K562 (cell line): ENCODE data around the gene ELMO1.

Experiments
- ATF1 ChIP-seq, 2 experiments: fragments of 450-650 bp in 1 of 2; IDR thresholded peaks; 2 replicates each; pipeline ENCODE4 v1.6.1; 2016; ENCODE audit warnings: missing compliant biosample characterization in 1 of 2, missing genetic modification characterization in 1 of 2
- DIDO1 ChIP-seq: fragments of 450-650 bp; IDR thresholded peaks from 2 replicates; pipeline ENCODE4 v1.6.1; 2016; ENCODE audit warnings: low read depth, missing biosample characterization, missing genetic modification characterization
- ELF4 ChIP-seq: fragments of 450-650 bp; formaldehyde crosslinking; IDR thresholded peaks from 2 replicates; pipeline ENCODE4 v1.4.0; 2022; ENCODE audit warnings: missing genetic modification characterization
- KDM1A ChIP-seq, 2 experiments: fragments of 450-650 bp; IDR thresholded peaks; 2 replicates each; pipeline ENCODE4 v1.6.1; 2016; ENCODE audit warnings: mild to moderate bottlenecking in 2 of 2
- ZNF707 ChIP-seq: fragments of 250-450 bp; sonication (Bioruptor Pico); conservative IDR thresholded peaks from 2 replicates; pipeline ENCODE4 v1.8.0; 2022; ENCODE audit warnings: inconsistent platforms, mild to moderate bottlenecking, moderate library complexity
- ZNF785 ChIP-seq: fragments of 250-450 bp; sonication (Bioruptor Pico); IDR thresholded peaks from 2 replicates; pipeline ENCODE4 v1.4.0; 2020; ENCODE audit warnings: mild to moderate bottlenecking
- TF ChIP-seq, protein P1 (sequence below), 3 experiments: IDR thresholded peaks in 2 of 3; conservative IDR thresholded peaks in 1 of 3; 2 replicates each; pipeline ENCODE4 v1.5.1; 2011 to 2012; ENCODE audit warnings: low read length in 3 of 3, mild to moderate bottlenecking in 3 of 3, control low read depth in 2 of 3, improper control_type of control experiment in 1 of 3, inconsistent platforms in 1 of 3, low read depth in 1 of 3, mixed read lengths in 1 of 3, moderate library complexity in 1 of 3; ENCODE audit not compliant: insufficient read depth in 2 of 3
- TF ChIP-seq, protein P2 (sequence below): sonication (generic); formaldehyde crosslinking; IDR thresholded peaks from 2 replicates; pipeline ENCODE4 v1.4.0; 2020; ENCODE audit warnings: mild to moderate bottlenecking, missing genetic modification reagents
- TF ChIP-seq, protein P3 (sequence below): sonication (generic); formaldehyde crosslinking; IDR thresholded peaks from 2 replicates; pipeline ENCODE4 v1.8.0; 2022; ENCODE audit warnings: mild to moderate bottlenecking, missing genetic modification reagents

- no peak for TF ChIP-seq KDM1A (IDR thresholded peaks at IDR 0.05)
- TF ChIP-seq, protein P1, sequence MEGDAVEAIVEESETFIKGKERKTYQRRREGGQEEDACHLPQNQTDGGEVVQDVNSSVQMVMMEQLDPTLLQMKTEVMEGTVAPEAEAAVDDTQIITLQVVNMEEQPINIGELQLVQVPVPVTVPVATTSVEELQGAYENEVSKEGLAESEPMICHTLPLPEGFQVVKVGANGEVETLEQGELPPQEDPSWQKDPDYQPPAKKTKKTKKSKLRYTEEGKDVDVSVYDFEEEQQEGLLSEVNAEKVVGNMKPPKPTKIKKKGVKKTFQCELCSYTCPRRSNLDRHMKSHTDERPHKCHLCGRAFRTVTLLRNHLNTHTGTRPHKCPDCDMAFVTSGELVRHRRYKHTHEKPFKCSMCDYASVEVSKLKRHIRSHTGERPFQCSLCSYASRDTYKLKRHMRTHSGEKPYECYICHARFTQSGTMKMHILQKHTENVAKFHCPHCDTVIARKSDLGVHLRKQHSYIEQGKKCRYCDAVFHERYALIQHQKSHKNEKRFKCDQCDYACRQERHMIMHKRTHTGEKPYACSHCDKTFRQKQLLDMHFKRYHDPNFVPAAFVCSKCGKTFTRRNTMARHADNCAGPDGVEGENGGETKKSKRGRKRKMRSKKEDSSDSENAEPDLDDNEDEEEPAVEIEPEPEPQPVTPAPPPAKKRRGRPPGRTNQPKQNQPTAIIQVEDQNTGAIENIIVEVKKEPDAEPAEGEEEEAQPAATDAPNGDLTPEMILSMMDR (IDR thresholded peaks at IDR 0.05 in 2 of 3, conservative IDR thresholded peaks at IDR 0.05 in 1 of 3; ENCODE audit: insufficient read depth in 2 of 3, low read depth in 1 of 3, low read length in 3 of 3): no peak
- no peak for TF ChIP-seq ZNF785 (CRISPR knock-in tag)
- TF ChIP-seq ATF1 (CRISPR knock-in tag; IDR thresholded peaks at IDR 0.05): no peak
- TF ChIP-seq ATF1 (tag; IDR thresholded peaks at IDR 0.05): no peak
- TF ChIP-seq, protein P2, sequence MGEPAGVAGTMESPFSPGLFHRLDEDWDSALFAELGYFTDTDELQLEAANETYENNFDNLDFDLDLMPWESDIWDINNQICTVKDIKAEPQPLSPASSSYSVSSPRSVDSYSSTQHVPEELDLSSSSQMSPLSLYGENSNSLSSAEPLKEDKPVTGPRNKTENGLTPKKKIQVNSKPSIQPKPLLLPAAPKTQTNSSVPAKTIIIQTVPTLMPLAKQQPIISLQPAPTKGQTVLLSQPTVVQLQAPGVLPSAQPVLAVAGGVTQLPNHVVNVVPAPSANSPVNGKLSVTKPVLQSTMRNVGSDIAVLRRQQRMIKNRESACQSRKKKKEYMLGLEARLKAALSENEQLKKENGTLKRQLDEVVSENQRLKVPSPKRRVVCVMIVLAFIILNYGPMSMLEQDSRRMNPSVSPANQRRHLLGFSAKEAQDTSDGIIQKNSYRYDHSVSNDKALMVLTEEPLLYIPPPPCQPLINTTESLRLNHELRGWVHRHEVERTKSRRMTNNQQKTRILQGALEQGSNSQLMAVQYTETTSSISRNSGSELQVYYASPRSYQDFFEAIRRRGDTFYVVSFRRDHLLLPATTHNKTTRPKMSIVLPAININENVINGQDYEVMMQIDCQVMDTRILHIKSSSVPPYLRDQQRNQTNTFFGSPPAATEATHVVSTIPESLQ (CRISPR knock-in tag): no peak
- no peak for TF ChIP-seq DIDO1 (tag)
- TF ChIP-seq ELF4 (CRISPR knock-in tag): no peak
- TF ChIP-seq, protein P3, sequence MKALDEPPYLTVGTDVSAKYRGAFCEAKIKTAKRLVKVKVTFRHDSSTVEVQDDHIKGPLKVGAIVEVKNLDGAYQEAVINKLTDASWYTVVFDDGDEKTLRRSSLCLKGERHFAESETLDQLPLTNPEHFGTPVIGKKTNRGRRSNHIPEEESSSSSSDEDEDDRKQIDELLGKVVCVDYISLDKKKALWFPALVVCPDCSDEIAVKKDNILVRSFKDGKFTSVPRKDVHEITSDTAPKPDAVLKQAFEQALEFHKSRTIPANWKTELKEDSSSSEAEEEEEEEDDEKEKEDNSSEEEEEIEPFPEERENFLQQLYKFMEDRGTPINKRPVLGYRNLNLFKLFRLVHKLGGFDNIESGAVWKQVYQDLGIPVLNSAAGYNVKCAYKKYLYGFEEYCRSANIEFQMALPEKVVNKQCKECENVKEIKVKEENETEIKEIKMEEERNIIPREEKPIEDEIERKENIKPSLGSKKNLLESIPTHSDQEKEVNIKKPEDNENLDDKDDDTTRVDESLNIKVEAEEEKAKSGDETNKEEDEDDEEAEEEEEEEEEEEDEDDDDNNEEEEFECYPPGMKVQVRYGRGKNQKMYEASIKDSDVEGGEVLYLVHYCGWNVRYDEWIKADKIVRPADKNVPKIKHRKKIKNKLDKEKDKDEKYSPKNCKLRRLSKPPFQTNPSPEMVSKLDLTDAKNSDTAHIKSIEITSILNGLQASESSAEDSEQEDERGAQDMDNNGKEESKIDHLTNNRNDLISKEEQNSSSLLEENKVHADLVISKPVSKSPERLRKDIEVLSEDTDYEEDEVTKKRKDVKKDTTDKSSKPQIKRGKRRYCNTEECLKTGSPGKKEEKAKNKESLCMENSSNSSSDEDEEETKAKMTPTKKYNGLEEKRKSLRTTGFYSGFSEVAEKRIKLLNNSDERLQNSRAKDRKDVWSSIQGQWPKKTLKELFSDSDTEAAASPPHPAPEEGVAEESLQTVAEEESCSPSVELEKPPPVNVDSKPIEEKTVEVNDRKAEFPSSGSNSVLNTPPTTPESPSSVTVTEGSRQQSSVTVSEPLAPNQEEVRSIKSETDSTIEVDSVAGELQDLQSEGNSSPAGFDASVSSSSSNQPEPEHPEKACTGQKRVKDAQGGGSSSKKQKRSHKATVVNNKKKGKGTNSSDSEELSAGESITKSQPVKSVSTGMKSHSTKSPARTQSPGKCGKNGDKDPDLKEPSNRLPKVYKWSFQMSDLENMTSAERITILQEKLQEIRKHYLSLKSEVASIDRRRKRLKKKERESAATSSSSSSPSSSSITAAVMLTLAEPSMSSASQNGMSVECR (CRISPR knock-in tag): no peak
- TF ChIP-seq ZNF707 (CRISPR knock-in tag): no peak
Observed at GRCh38 chr7:37390114-37390513, 58.5 kb downstream of the ELMO1 start.
